Measurements from ENCODE around the gene AHCYL2. TPM values are rescaled to one million over a fixed set of nuclear protein-coding genes. Genes with fewer than 3 reads are reported as not detected.
A peak's percentile ranks its signal among the peaks of the same experiment; 100 is the strongest.

AHCYL2 gene
- total and polyA plus RNA-seq, 2 experiments from 2014 or later, result 1.9 to 8.9 TPM

DNA sequence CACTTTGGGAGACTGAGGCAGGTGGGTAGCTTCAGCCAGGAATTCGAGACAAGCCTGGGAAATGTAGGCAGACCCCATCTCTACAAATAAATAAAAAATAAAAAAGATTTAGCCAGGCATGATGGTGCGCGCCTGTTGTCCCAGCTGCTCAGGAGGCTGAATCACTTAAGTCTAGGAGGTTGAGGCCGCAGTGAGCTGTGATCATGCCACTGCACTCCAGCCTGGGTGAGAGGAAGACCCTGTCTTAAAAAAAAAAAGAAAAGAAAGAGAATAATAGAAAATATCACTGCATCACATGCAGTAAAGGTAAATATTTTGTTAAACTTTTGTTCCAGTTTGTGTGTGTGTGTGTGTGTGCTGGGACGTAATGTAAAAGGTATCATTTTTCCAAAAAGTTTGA lies 212.4 kb downstream of the AHCYL2 start:
- Histone ChIP-seq H3K4me3 (no peak overlapping the region), H3K9ac (no peak overlapping the region), H3K4me1 (ENCODE audit: insufficient read depth) (peaks cover 13% of the 10 kb centered on the region), H2AFZ (no peak overlapping the region), H3K9me3 (ENCODE audit: low read depth) (no peaks in the 10 kb centered on the region), H3K27ac (no peak overlapping the region), H3K36me3 (ENCODE audit: low read depth) (no peaks in the 10 kb centered on the region), H4K20me1 (ENCODE audit: insufficient read depth) (no peaks in the 10 kb centered on the region), H3F3A (ENCODE audit: insufficient read depth) (0 out of 2 replicates have a peak, but pooled peaks cover 6% of the 10 kb centered on the region), H3K79me2 (ENCODE audit: insufficient read depth) (no peaks in the 10 kb centered on the region), H3K9me2 (ENCODE audit: insufficient read depth) (no peaks in the 10 kb centered on the region), H3K27me3 (replicated peaks; ENCODE audit: insufficient read depth) (no peaks in the 10 kb centered on the region; the same call in 1 of the 2 replicates), H3K4me2 (ENCODE audit: unreplicated experiment) (no peak overlapping the region)
- WGBS, 2 experiments (ENCODE audit: low coverage in 1 of 2, low lambda C conversion rate in 2 of 2, missing lambda C conversion rate in 2 of 2), result 97 to 98% methylated on average over 5 of the region's 5 CpGs
- in situ Hi-C loops (cut with MboI), result no loop called here
- TF ChIP-seq EZH2phosphoT487 (IDR thresholded peaks at IDR 0.05; ENCODE audit: insufficient read depth, low read depth), result no peak
- no peak for TF ChIP-seq EZH2 (IDR thresholded peaks at IDR 0.05; ENCODE audit: insufficient read depth, poor library complexity, severe bottlenecking)
- DNase-seq, result no peak

DNA sequence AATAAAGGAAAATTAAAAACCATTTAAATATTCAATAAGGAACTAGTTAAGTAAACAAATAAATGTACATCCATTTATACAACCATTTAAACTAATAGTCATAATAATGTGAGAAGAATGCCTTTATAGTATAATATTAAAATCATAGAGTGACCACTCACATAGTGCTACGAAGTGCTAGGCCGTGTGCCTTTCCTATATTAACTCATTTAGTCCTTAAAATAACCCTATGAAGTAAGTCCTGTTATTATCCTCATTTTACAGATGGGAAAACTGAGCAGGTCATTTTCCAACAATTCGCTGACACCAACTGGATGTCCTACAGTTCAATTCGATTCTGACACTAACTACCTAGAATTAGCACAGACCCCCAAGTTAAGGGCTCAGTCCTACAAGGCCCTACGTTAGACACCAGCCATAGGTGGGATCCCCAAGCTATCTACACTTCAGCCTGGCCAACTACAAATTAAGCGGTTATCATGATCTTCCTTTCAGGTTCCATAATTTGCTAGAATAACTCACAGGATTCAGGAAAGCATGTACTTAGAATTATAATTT lies 213.5 kb downstream of the AHCYL2 start:
- Histone ChIP-seq H3K9ac (no peak overlapping the region), H3K4me1 (ENCODE audit: insufficient read depth) (peaks cover 13% of the 10 kb centered on the region), H3K9me3 (ENCODE audit: low read depth) (no peaks in the 10 kb centered on the region), H3F3A (ENCODE audit: insufficient read depth) (0 out of 2 replicates have a peak, but pooled peaks cover 6% of the 10 kb centered on the region), H3K4me3 (no peak overlapping the region), H2AFZ (no peak overlapping the region), H3K9me2 (ENCODE audit: insufficient read depth) (no peaks in the 10 kb centered on the region), H3K4me2 (ENCODE audit: unreplicated experiment) (peak overlapping the region; percentile 6), H3K79me2 (ENCODE audit: insufficient read depth) (no peaks in the 10 kb centered on the region), H3K27me3 (replicated peaks; ENCODE audit: insufficient read depth) (no peaks in the 10 kb centered on the region), H4K20me1 (ENCODE audit: insufficient read depth) (no peaks in the 10 kb centered on the region), H3K36me3 (ENCODE audit: low read depth) (no peaks in the 10 kb centered on the region), H3K27ac (peak overlapping the region; percentile 26; the same call in 1 of the 2 replicates)
- 95 to 97% methylated on average over 6 of the region's 6 CpGs for WGBS, 2 experiments (ENCODE audit: low coverage in 1 of 2, low lambda C conversion rate in 2 of 2, missing lambda C conversion rate in 2 of 2)
- DNase-seq, result no peak
- TF ChIP-seq EZH2 (IDR thresholded peaks at IDR 0.05; ENCODE audit: insufficient read depth, poor library complexity, severe bottlenecking) (no peak), EZH2phosphoT487 (IDR thresholded peaks at IDR 0.05; ENCODE audit: insufficient read depth, low read depth) (no peak)
- in situ Hi-C loops (cut with MboI), result no loop called here

DNA sequence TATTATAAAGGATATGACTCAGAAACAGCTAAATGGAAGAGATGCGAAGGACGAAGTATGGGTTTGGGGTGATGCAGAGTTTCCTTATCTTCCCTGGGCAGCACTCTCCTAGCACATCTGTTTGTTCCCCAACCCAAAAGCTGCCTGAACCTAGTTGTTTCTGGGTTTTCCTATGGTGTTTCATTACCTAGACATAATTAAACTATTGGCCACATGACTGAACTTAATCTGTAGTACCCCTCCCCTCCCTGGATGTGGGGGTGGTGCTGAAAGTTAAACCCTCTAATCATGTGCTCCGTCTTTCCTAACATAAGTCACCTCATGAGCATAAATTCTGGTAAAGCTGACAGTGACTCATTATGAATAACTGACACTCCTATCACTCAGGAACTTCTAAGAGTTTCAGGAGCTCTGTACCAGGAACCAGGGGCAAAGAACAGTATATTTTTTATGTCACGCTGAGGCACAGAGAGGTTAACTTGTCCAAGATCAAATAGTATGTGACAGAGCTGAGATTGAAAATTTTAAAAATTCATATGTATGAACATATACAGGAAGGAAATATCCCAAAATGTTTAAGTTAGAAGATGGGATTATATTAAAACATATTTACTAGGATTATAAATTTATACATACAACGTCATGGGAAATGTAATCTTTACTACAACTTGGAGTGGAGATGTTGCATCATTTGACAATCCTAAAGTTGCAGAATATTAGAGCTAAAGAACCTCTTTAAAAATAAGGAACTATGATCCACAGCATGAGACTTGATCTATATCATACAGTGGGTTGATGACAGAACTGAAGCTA lies 214.2 kb downstream of the AHCYL2 start:
- no peaks in the 10 kb centered on the region for H3K36me3 ChIP-seq (ENCODE audit: low read depth)
- H3F3A ChIP-seq (ENCODE audit: insufficient read depth), result 0 out of 2 replicates have a peak, but pooled peaks cover 6% of the 10 kb centered on the region
- WGBS, 2 experiments (ENCODE audit: low coverage in 1 of 2, low lambda C conversion rate in 2 of 2, missing lambda C conversion rate in 2 of 2), result 30 to 32% methylated on average over 5 of the region's 5 CpGs
- H3K27me3 ChIP-seq (replicated peaks; ENCODE audit: insufficient read depth), result no peaks in the 10 kb centered on the region
- H3K4me2 ChIP-seq (ENCODE audit: unreplicated experiment), result peak overlapping the region; percentile 41
- TF ChIP-seq EZH2phosphoT487 (IDR thresholded peaks at IDR 0.05; ENCODE audit: insufficient read depth, low read depth), result no peak
- no peak for TF ChIP-seq EZH2 (IDR thresholded peaks at IDR 0.05; ENCODE audit: insufficient read depth, poor library complexity, severe bottlenecking)
- peak overlapping the region; percentile 26; the same call in 1 of the 2 replicates for H3K27ac ChIP-seq
- H3K4me1 ChIP-seq (ENCODE audit: insufficient read depth), result peaks cover 13% of the 10 kb centered on the region
- no peaks in the 10 kb centered on the region for H3K79me2 ChIP-seq (ENCODE audit: insufficient read depth)
- no peak overlapping the region for H3K9ac ChIP-seq
- H3K9me2 ChIP-seq (ENCODE audit: insufficient read depth), result no peaks in the 10 kb centered on the region
- no peaks in the 10 kb centered on the region for H3K9me3 ChIP-seq (ENCODE audit: low read depth)
- no peak overlapping the region for H3K4me3 ChIP-seq
- no peaks in the 10 kb centered on the region for H4K20me1 ChIP-seq (ENCODE audit: insufficient read depth)
- peak; percentile 70 for DNase-seq
- H2AFZ ChIP-seq, result no peak overlapping the region
- in situ Hi-C loops (cut with MboI), result no loop called here

DNA sequence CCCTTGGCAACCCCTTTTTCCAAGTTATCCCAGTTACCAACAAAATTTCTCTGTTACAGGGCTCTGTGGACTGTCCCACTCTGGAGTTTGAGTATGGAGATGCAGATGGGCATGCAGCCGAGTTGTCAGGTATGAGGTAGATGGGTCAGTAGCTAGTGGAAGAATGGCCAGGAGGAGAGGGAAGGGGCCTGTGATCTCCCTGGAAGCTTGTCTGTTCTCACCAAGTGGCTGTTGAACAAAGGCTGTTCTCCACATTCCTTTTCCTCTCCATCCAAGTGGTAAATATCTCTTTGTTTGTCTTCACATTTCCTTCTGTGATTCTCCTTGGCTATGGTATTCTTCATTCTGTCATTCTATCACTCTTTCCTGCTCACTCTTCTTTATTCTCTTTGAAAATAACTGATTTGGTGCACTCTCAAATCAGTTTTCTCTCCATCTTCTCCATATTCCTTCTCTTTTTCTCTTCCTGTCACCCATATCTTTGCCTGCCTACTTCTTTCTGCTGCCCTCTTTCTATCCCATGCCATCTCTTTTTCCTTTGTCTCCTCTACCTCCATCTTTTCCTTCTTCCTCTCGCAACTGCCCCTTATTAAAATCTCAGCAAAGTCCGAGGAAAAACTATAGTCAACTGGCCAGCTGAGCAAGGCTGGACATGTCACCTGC lies 215.3 kb downstream of the AHCYL2 start:
- Histone ChIP-seq H3K36me3 (ENCODE audit: low read depth) (no peaks in the 10 kb centered on the region), H3F3A (ENCODE audit: insufficient read depth) (0 out of 2 replicates have a peak, but pooled peaks cover 6% of the 10 kb centered on the region)
- in situ Hi-C loops (cut with MboI), result no loop called here

More for the DNA sequence above, 215.3 kb downstream of the AHCYL2 start:
- no peaks in the 10 kb centered on the region for H3K9me3 ChIP-seq (ENCODE audit: low read depth)
- no peak for DNase-seq
- H3K9me2 ChIP-seq (ENCODE audit: insufficient read depth), result no peaks in the 10 kb centered on the region
- H2AFZ ChIP-seq, result no peak overlapping the region
- no peak overlapping the region for H3K27ac ChIP-seq
- no peak overlapping the region for H3K4me2 ChIP-seq (ENCODE audit: unreplicated experiment)
- H3K79me2 ChIP-seq (ENCODE audit: insufficient read depth), result no peaks in the 10 kb centered on the region
- no peak for TF ChIP-seq EZH2phosphoT487 (IDR thresholded peaks at IDR 0.05; ENCODE audit: insufficient read depth, low read depth)
- no peak for TF ChIP-seq EZH2 (IDR thresholded peaks at IDR 0.05; ENCODE audit: insufficient read depth, poor library complexity, severe bottlenecking)
- H3K9ac ChIP-seq, result no peak overlapping the region
- peaks cover 13% of the 10 kb centered on the region for H3K4me1 ChIP-seq (ENCODE audit: insufficient read depth)
- no peaks in the 10 kb centered on the region for H4K20me1 ChIP-seq (ENCODE audit: insufficient read depth)
- H3K4me3 ChIP-seq, result no peak overlapping the region
- 86 to 88% methylated on average over 3 of the region's 3 CpGs for WGBS, 2 experiments (ENCODE audit: low coverage in 1 of 2, low lambda C conversion rate in 2 of 2, missing lambda C conversion rate in 2 of 2)
- H3K27me3 ChIP-seq (replicated peaks; ENCODE audit: insufficient read depth), result no peaks in the 10 kb centered on the region

Data from GM23248 (cell line).